MCF 10A (cell line): ENCODE results near the gene ZSWIM6. TPM values are rescaled to one million over a fixed set of nuclear protein-coding genes. Genes with fewer than 3 reads are reported as not detected.
A peak's percentile ranks its signal among the peaks of the same experiment; 100 is the strongest.

Experiments used
- BruUV-seq: library from RNA; stranded (reverse); fragments of 400-500 nt; replicated peaks from 2 replicates; lab custom pipeline; 2021; lab: Mats Ljungman, UMichigan
- CTCF ChIA-PET: fragments of 300-600 bp; sonication (Branson Sonifier 250); formaldehyde crosslinking; extraction: SDS; loops from one replicate; lab custom pipeline; 2021; ENCODE audit warnings: antibody characterized with exemption, inconsistent platforms; lab: Yijun Ruan, JAX
- POLR2A ChIA-PET: fragments of 300-600, 350-650 bp; sonication (Branson Sonifier 250); formaldehyde crosslinking; extraction: SDS; loops from one replicate; lab custom pipeline; 2020; ENCODE audit warnings: antibody characterized with exemption, inconsistent platforms; lab: Yijun Ruan, JAX
- DNase-seq: peaks from one replicate; pipeline ENCODE4 v3.0.0-alpha.2; 2018; ENCODE audit not compliant: unreplicated experiment
- H3K27ac Mint-ChIP-seq: one replicate; pipeline ENCODE4 v1.8.0; 2022; ENCODE audit warnings: mild to moderate bottlenecking, low read depth, mixed read lengths; ENCODE audit not compliant: unreplicated experiment
- H3K27me3 Mint-ChIP-seq: one replicate; pipeline ENCODE4 v1.8.0; 2022; ENCODE audit warnings: mixed read lengths; ENCODE audit not compliant: insufficient read depth, unreplicated experiment
- H3K36me3 Mint-ChIP-seq: one replicate; pipeline ENCODE4 v1.8.0; 2022; ENCODE audit warnings: mild to moderate bottlenecking, moderate library complexity, mixed read lengths; ENCODE audit not compliant: insufficient read depth, unreplicated experiment
- H3K4me1 Mint-ChIP-seq: one replicate; pipeline ENCODE4 v1.8.0; 2022; ENCODE audit warnings: mixed read lengths; ENCODE audit not compliant: insufficient read depth, unreplicated experiment
- H3K4me3 Mint-ChIP-seq: one replicate; pipeline ENCODE4 v1.8.0; 2022; ENCODE audit warnings: mild to moderate bottlenecking, moderate library complexity, mixed read lengths; ENCODE audit not compliant: unreplicated experiment
- H3K9me3 Mint-ChIP-seq: one replicate; pipeline ENCODE4 v1.8.0; 2022; ENCODE audit warnings: mixed read lengths; ENCODE audit not compliant: unreplicated experiment
- CTCF ChIP-seq: fragments of 200-600 bp; IDR thresholded peaks from one replicate; pipeline ENCODE4 v1.8.0; 2022; ENCODE audit warnings: antibody characterized with exemption, mild to moderate bottlenecking; ENCODE audit not compliant: unreplicated experiment
- intact Hi-C: fragments of 100-400 bp; cut with micrococcal nuclease; formaldehyde crosslinking; loops from 2 replicates; pipeline ENCODE4 v1.14.1; 2022
- total RNA-seq: library from RNA; stranded (reverse); gene quantifications from 2 replicates; pipeline ENCODE4 v1.2.3, GENCODE V29; 2022

Gene ZSWIM6
- total RNA-seq, 1 experiment from 2014 or later = 12.0 TPM

DNA sequence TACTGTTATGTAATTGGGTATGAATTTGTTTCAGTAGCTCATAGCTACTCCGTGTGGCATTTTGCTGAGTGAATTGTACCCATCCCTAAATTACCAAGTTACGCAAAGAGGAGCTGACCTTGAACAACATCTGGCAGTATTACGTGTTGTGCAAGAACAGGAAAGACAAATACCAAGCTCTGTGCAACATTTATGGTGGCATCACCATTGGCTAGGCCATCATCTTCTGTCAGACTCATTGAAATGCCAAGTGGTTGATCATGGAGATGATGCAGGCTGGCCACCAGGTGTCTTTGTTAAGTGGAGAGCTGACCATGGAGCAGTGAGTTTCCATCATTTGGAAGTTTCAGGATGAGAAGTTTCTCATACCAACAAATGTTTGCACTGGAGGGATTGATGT, 15.0 kb downstream of the ZSWIM6 start:
- peaks cover 5% of the 10 kb centered on the region for H3K36me3 Mint-ChIP-seq
- TF ChIP-seq CTCF = no peak
- peak; percentile 58 for DNase-seq
- intact Hi-C loops = no loop called here
- no TSS peak for BruUV-seq
- peaks cover 24% of the 10 kb centered on the region for H3K4me1 Mint-ChIP-seq
- H3K9me3 Mint-ChIP-seq = no peaks in the 10 kb centered on the region
- H3K4me3 Mint-ChIP-seq = no peak overlapping the region
- ChIA-PET POLR2A (interaction anchor here (1.1 kb wide), 1 partner anchor 16 kb away, joined by 3 read pairs; no protein-coding TSS in a partner anchor), CTCF (interaction anchor here (0.8 to 3.1 kb wide), 3 partner anchors 10 to 311 kb away, joined by 3 to 13 read pairs (median 3); no protein-coding TSS in a partner anchor)
- no peaks in the 10 kb centered on the region for H3K27me3 Mint-ChIP-seq
- no peak overlapping the region for H3K27ac Mint-ChIP-seq

GRCh38 chr5:61348447-61348846, 16.4 kb downstream of the ZSWIM6 start:
- BruUV-seq = no TSS peak
- POLR2A ChIA-PET = no interaction called here
- CTCF ChIA-PET = interaction anchor here (0.5 kb wide), 1 partner anchor 1637 kb away, joined by 3 read pairs; no protein-coding TSS in a partner anchor

GRCh38 chr5:61349935-61350334, 17.9 kb downstream of the ZSWIM6 start:
- TF ChIP-seq CTCF = no peak
- BruUV-seq = no TSS peak
- no peak for DNase-seq
- ChIA-PET CTCF (no interaction called here), POLR2A (no interaction called here)
- Mint-ChIP-seq H3K27me3 (no peaks in the 10 kb centered on the region), H3K4me1 (peaks cover 20% of the 10 kb centered on the region), H3K9me3 (no peaks in the 10 kb centered on the region), H3K27ac (no peak overlapping the region), H3K4me3 (no peak overlapping the region), H3K36me3 (peaks cover 5% of the 10 kb centered on the region)
- intact Hi-C loops = no loop called here

More at GRCh38 chr5:61348447-61348846, 16.4 kb downstream of the ZSWIM6 start:
- intact Hi-C loops = no loop called here
- Mint-ChIP-seq H3K9me3 (no peaks in the 10 kb centered on the region), H3K36me3 (peaks cover 5% of the 10 kb centered on the region), H3K4me3 (no peak overlapping the region), H3K4me1 (peaks cover 29% of the 10 kb centered on the region), H3K27me3 (no peaks in the 10 kb centered on the region), H3K27ac (no peak overlapping the region)
- TF ChIP-seq CTCF = no peak
- no peak for DNase-seq

GRCh38 chr5:61350535-61350934, 18.5 kb downstream of the ZSWIM6 start:
- H3K27ac Mint-ChIP-seq = no peak overlapping the region
- H3K27me3 Mint-ChIP-seq = no peaks in the 10 kb centered on the region
- ChIA-PET POLR2A (interaction anchor here (0.7 kb wide), 1 partner anchor 33 kb away, joined by 3 read pairs; no protein-coding TSS in a partner anchor), CTCF (no interaction called here)
- TF ChIP-seq CTCF = no peak
- H3K36me3 Mint-ChIP-seq = peaks cover 5% of the 10 kb centered on the region
- peaks cover 20% of the 10 kb centered on the region for H3K4me1 Mint-ChIP-seq
- BruUV-seq = no TSS peak
- no peaks in the 10 kb centered on the region for H3K9me3 Mint-ChIP-seq
- intact Hi-C loops = no loop called here
- H3K4me3 Mint-ChIP-seq = no peak overlapping the region
- DNase-seq = no peak
